ENCODE results near the gene VPS26A. TPM values are rescaled to one million over a fixed set of nuclear protein-coding genes. Genes with fewer than 3 reads are reported as not detected.

Gene VPS26A
- total RNA-seq, 1 experiment from 2014 or later: 44.7 TPM

GRCh38 chr10:69176823-69177222, 52.8 kb downstream of the VPS26A start:
- DNase-seq: no peak
- H3K79me2 ChIP-seq (ENCODE audit: low read length): peaks cover 19% of the 10 kb centered on the region
- TF ChIP-seq EZH2 (IDR thresholded peaks at IDR 0.05; ENCODE audit: low read length, unreplicated experiment): no peak
- TF ChIP-seq CTCF (conservative IDR thresholded peaks at IDR 0.05; ENCODE audit: low read depth, low read length): no peak

GRCh38 chr10:69179089-69179742, 55.2 kb downstream of the VPS26A start:
- peak; percentile 3 for ATAC-seq
- Histone ChIP-seq H4K20me1 (ENCODE audit: low read length) (peaks cover 16% of the 10 kb centered on the region; the same call in 1 of the 2 replicates), H3K36me3 (ENCODE audit: low read depth, low read length) (peaks cover 16% of the 10 kb centered on the region; the same call in 1 of the 2 replicates), H3K9me3 (ENCODE audit: low read length) (no peaks in the 10 kb centered on the region), H3K79me2 (ENCODE audit: low read length) (peaks cover 43% of the 10 kb centered on the region), H3K9me2 (replicated peaks; ENCODE audit: low read length) (no peaks in the 10 kb centered on the region), H3K27me3 (ENCODE audit: low read length) (no peaks in the 10 kb centered on the region), H3F3A (ENCODE audit: low read length, unreplicated experiment) (no peaks in the 10 kb centered on the region), H3K4me2 (ENCODE audit: low read length) (peak overlapping the region; percentile 83), H3K4me3 (ENCODE audit: low read length) (peak overlapping the region; percentile 83), H2AFZ (ENCODE audit: low read length) (peak overlapping the region; percentile 84), H3K9ac (ENCODE audit: low read length) (peak overlapping the region; percentile 93), H3K4me1 (ENCODE audit: insufficient read depth, low read length) (peaks cover 23% of the 10 kb centered on the region), H3K27ac (ENCODE audit: low read length) (peak overlapping the region; percentile 75)
- CTCF ChIA-PET: no interaction called here
- TF ChIP-seq CTCF (conservative IDR thresholded peaks at IDR 0.05; ENCODE audit: low read depth, low read length): no peak
- TF ChIP-seq EZH2phosphoT487 (IDR thresholded peaks at IDR 0.05; ENCODE audit: borderline replicate concordance, low read length): no peak
- TF ChIP-seq EZH2 (IDR thresholded peaks at IDR 0.05; ENCODE audit: low read length, unreplicated experiment): no peak
- BruUV-seq (replicated peaks): TSS peak; percentile 98
- POLR2A ChIA-PET (ENCODE audit: unreplicated experiment): no interaction called here
- DNase-seq: no peak
- intact Hi-C loops (cut with micrococcal nuclease): no loop called here

More at GRCh38 chr10:69176823-69177222, 52.8 kb downstream of the VPS26A start:
- H3K9me3 ChIP-seq (ENCODE audit: low read length): no peaks in the 10 kb centered on the region
- BruUV-seq (replicated peaks): no TSS peak
- no peaks in the 10 kb centered on the region for H3F3A ChIP-seq (ENCODE audit: low read length, unreplicated experiment)
- intact Hi-C loops (cut with micrococcal nuclease): no loop called here
- H3K4me1 ChIP-seq (ENCODE audit: insufficient read depth, low read length): peaks cover 16% of the 10 kb centered on the region
- H3K4me3 ChIP-seq (ENCODE audit: low read length): no peak overlapping the region
- no peaks in the 10 kb centered on the region for H3K9me2 ChIP-seq (replicated peaks; ENCODE audit: low read length)
- H3K4me2 ChIP-seq (ENCODE audit: low read length): no peak overlapping the region
- no peak overlapping the region for H2AFZ ChIP-seq (ENCODE audit: low read length)
- no peak for ATAC-seq
- no peaks in the 10 kb centered on the region for H3K27me3 ChIP-seq (ENCODE audit: low read length)
- peaks cover 9% of the 10 kb centered on the region; the same call in 1 of the 2 replicates for H3K36me3 ChIP-seq (ENCODE audit: low read depth, low read length)
- no peak overlapping the region for H3K9ac ChIP-seq (ENCODE audit: low read length)
- ChIA-PET POLR2A (ENCODE audit: unreplicated experiment) (no interaction called here), CTCF (no interaction called here)
- H3K27ac ChIP-seq (ENCODE audit: low read length): no peak overlapping the region
- H4K20me1 ChIP-seq (ENCODE audit: low read length): 0 out of 2 replicates have a peak, but pooled peaks cover 10% of the 10 kb centered on the region

Measured in PC-3 (cell line).